SU-DHL-6 (cell line): ENCODE measurements around the gene ZNF774.

Experiments used
- H2AFZ ChIP-seq: fragments of 200-600 bp; sonication (generic); 2 replicates; pipeline ENCODE4 v1.6.1; 2014; ENCODE audit warnings: low read depth, mild to moderate bottlenecking, moderate library complexity, mixed read lengths, antibody characterized with exemption, low read length; ENCODE audit not compliant: severe bottlenecking
- H3F3A ChIP-seq: fragments of 200-600 bp; shearing (Covaris generic); 2 replicates; pipeline ENCODE4 v1.6.0; 2016; ENCODE audit warnings: antibody characterized with exemption, mild to moderate bottlenecking; ENCODE audit not compliant: insufficient read depth
- H3K27ac ChIP-seq: fragments of 200-600 bp; sonication (generic); 2 replicates; pipeline ENCODE4 v1.5.1; 2016; ENCODE audit warnings: low read depth, mild to moderate bottlenecking, low read length, moderate library complexity, mixed read lengths
- H3K27me3 ChIP-seq: fragments of 200-600 bp; sonication (generic), shearing (Covaris generic); 2 replicates; pipeline ENCODE4 v1.6.0; 2014; ENCODE audit warnings: mild to moderate bottlenecking, low read length
- H3K36me3 ChIP-seq: fragments of 200-600 bp; sonication (generic); 2 replicates; pipeline ENCODE4 v1.6.1; 2014; ENCODE audit warnings: mild to moderate bottlenecking, low read length, mixed read lengths
- H3K4me2 ChIP-seq: fragments of 300-600, 200-600 bp; shearing (Covaris generic), sonication (generic); 2 replicates; pipeline ENCODE4 v1.6.0; 2014; ENCODE audit warnings: low read length, low read depth, mild to moderate bottlenecking; ENCODE audit not compliant: poor library complexity, severe bottlenecking
- H3K4me3 ChIP-seq: fragments of 200-600 bp; sonication (generic); 2 replicates; pipeline ENCODE4 v1.5.1; 2014; ENCODE audit warnings: antibody characterized with exemption, low read length, mild to moderate bottlenecking, mixed read lengths; ENCODE audit not compliant: insufficient read depth, poor library complexity, severe bottlenecking
- H3K79me2 ChIP-seq: fragments of 200-600 bp; sonication (generic); 2 replicates; pipeline ENCODE4 v1.6.1; 2014; ENCODE audit warnings: mild to moderate bottlenecking, low read length, moderate library complexity; ENCODE audit not compliant: insufficient read depth
- H3K9ac ChIP-seq: fragments of 200-600 bp; sonication (generic); 2 replicates; pipeline ENCODE4 v1.7.0; 2014; ENCODE audit warnings: mild to moderate bottlenecking, low read length
- H3K9me2 ChIP-seq: fragments of 200-600 bp; sonication (generic); replicated peaks from 2 replicates; pipeline ENCODE4 v1.6.1; 2014; ENCODE audit warnings: low read length; ENCODE audit not compliant: insufficient read depth
- H3K9me3 ChIP-seq: fragments of 200-600 bp; sonication (generic); 2 replicates; pipeline ENCODE4 v1.6.1; 2014; ENCODE audit warnings: low read length, mixed read lengths; ENCODE audit not compliant: insufficient read depth
- H4K20me1 ChIP-seq: fragments of 200-600 bp; sonication (generic); 2 replicates; pipeline ENCODE4 v1.6.1; 2014; ENCODE audit warnings: low read depth, mild to moderate bottlenecking, antibody characterized with exemption, low read length, moderate library complexity, mixed read lengths
- CTCF ChIP-seq: fragments of 200-600 bp; sonication (generic); IDR thresholded peaks from one replicate; pipeline ENCODE4 v1.5.1; 2017; ENCODE audit warnings: antibody characterized with exemption, mild to moderate bottlenecking, low read length, moderate library complexity; ENCODE audit not compliant: insufficient read depth, poor library complexity, severe bottlenecking
- EZH2phosphoT487 ChIP-seq: fragments of 200-600 bp; sonication (generic), shearing (Covaris generic); conservative IDR thresholded peaks from 2 replicates; pipeline ENCODE4 v1.6.1; 2018; ENCODE audit warnings: mild to moderate bottlenecking, antibody characterized with exemption, low read length, moderate library complexity, mixed read lengths

Gene ZNF774

GRCh38 chr15:90320885-90321278, 31.2 kb upstream of the ZNF774 start:
- no peak overlapping the region for H2AFZ ChIP-seq
- H3F3A ChIP-seq = no peaks in the 10 kb centered on the region
- no peaks in the 10 kb centered on the region for H3K27me3 ChIP-seq
- H3K4me3 ChIP-seq = no peak overlapping the region
- no peaks in the 10 kb centered on the region for H3K9me2 ChIP-seq
- no peaks in the 10 kb centered on the region for H3K36me3 ChIP-seq
- no peak overlapping the region for H3K9ac ChIP-seq
- H3K9me3 ChIP-seq = no peaks in the 10 kb centered on the region
- no peak overlapping the region for H3K4me2 ChIP-seq
- no peaks in the 10 kb centered on the region for H4K20me1 ChIP-seq
- TF ChIP-seq CTCF (no peak), EZH2phosphoT487 (no peak)
- no peaks in the 10 kb centered on the region for H3K79me2 ChIP-seq
- H3K27ac ChIP-seq = no peak overlapping the region

GRCh38 chr15:90322538-90322937, 29.5 kb upstream of the ZNF774 start:
- H4K20me1 ChIP-seq = no peaks in the 10 kb centered on the region
- H2AFZ ChIP-seq = no peak overlapping the region
- H3K9me2 ChIP-seq = no peaks in the 10 kb centered on the region
- no peaks in the 10 kb centered on the region for H3K79me2 ChIP-seq
- H3K4me2 ChIP-seq = no peak overlapping the region
- H3K36me3 ChIP-seq = no peaks in the 10 kb centered on the region
- H3F3A ChIP-seq = no peaks in the 10 kb centered on the region
- no peak overlapping the region for H3K4me3 ChIP-seq
- no peaks in the 10 kb centered on the region for H3K9me3 ChIP-seq
- TF ChIP-seq CTCF (no peak), EZH2phosphoT487 (no peak)
- H3K27me3 ChIP-seq = no peaks in the 10 kb centered on the region
- no peak overlapping the region for H3K27ac ChIP-seq
- H3K9ac ChIP-seq = no peak overlapping the region

GRCh38 chr15:90325726-90326125, 26.4 kb upstream of the ZNF774 start:
- no peaks in the 10 kb centered on the region for H3K36me3 ChIP-seq
- H3K9me2 ChIP-seq = no peaks in the 10 kb centered on the region
- no peak overlapping the region for H3K4me2 ChIP-seq
- no peak overlapping the region for H3K9ac ChIP-seq
- H3K9me3 ChIP-seq = no peaks in the 10 kb centered on the region
- no peak overlapping the region for H2AFZ ChIP-seq
- no peak overlapping the region for H3K27ac ChIP-seq
- H3K79me2 ChIP-seq = no peaks in the 10 kb centered on the region
- H3K4me3 ChIP-seq = no peak overlapping the region
- TF ChIP-seq CTCF = no peak
- no peak for TF ChIP-seq EZH2phosphoT487
- H4K20me1 ChIP-seq = no peaks in the 10 kb centered on the region
- no peaks in the 10 kb centered on the region for H3F3A ChIP-seq
- H3K27me3 ChIP-seq = no peaks in the 10 kb centered on the region

GRCh38 chr15:90326441-90326840, 25.6 kb upstream of the ZNF774 start:
- no peaks in the 10 kb centered on the region for H3K9me2 ChIP-seq
- no peak overlapping the region for H2AFZ ChIP-seq
- no peaks in the 10 kb centered on the region for H3K9me3 ChIP-seq
- H3K9ac ChIP-seq = no peak overlapping the region
- H3K27me3 ChIP-seq = no peaks in the 10 kb centered on the region
- H3K36me3 ChIP-seq = no peaks in the 10 kb centered on the region
- no peaks in the 10 kb centered on the region for H4K20me1 ChIP-seq
- no peak for TF ChIP-seq CTCF
- no peak for TF ChIP-seq EZH2phosphoT487
- no peaks in the 10 kb centered on the region for H3F3A ChIP-seq
- no peak overlapping the region for H3K4me3 ChIP-seq
- no peak overlapping the region for H3K4me2 ChIP-seq
- no peak overlapping the region for H3K27ac ChIP-seq
- no peaks in the 10 kb centered on the region for H3K79me2 ChIP-seq
